ENCODE data around the gene SMIM5.
"Not testable (repeated sequence)": the region's sequence is repeated elsewhere in the genome, so short reads cannot be mapped to it uniquely, and the experiment has no call there.

The SMIM5 gene

GRCh38 chr17:75626496-75627038, 6.7 kb upstream of the SMIM5 start:
- DNase-seq = no peak

DNA sequence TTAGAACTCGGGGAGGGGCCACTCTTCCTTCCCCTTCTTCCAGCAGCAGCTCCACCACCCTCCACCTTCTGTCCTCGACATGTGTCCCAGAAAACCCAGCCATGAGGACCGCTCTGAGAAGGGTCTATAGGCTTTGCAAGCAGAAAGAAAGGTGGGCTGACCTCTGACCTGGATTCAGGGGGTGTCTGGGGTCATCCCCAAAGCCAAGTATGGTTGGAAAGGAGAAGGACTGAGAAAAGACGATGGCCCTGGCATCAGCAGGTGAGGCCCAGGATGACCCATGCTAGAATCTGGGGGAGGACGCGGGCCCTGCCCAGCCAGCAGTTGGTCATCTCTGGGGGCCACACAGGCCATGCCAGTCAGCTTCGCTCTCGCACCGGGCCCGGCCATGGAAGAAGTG, 6.1 kb upstream of the SMIM5 start:
- DNase-seq = no peak

- DNase-seq = no peak
Measured at GRCh38 chr17:75628425-75628824, 4.8 kb upstream of the SMIM5 start.

- no peak for DNase-seq
Measured at GRCh38 chr17:75629157-75629556, 4.1 kb upstream of the SMIM5 start.

DNA sequence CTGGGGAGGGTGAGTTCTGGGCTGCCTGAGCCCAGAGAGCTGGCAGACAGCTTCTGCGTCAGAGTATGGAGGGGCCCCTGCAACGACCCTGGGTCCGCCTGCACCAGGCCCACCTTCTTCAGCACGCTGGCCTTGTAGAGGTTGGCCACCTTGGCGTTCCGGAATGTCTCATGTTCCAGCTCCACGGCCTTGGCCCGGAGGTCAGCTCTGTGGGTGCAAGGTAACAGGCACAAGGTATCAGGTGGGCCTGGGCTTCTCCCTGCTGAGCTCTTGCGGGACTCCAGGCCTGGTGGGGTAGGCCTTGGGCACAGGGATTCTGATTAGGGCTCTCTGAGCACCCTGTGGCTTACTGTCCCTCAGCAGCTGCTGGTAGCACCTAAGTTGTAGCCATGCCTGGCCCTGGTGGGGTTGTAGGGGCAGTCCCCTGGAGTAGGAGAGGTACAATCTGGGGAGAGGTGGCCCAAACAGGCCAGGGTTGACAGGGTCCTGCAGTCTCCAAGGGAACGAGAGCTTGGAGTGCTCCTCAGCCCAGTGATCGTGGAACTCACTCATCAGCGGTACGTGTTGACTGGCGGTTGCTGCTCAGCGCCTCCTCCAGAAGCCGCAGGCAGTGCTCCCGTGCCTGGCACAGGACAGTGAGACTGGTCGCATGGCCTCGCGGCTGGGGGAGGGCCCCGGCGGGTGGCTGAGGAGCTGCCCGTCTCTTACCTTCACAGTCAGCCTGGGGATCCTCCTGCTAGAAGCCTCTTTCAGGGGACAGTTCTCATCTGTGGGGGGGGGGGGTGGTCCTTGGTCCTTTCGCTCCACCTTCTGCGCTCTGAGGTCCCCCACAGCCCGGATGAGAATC, 2.9 kb upstream of the SMIM5 start:
- DNase-seq = no peak

DNA sequence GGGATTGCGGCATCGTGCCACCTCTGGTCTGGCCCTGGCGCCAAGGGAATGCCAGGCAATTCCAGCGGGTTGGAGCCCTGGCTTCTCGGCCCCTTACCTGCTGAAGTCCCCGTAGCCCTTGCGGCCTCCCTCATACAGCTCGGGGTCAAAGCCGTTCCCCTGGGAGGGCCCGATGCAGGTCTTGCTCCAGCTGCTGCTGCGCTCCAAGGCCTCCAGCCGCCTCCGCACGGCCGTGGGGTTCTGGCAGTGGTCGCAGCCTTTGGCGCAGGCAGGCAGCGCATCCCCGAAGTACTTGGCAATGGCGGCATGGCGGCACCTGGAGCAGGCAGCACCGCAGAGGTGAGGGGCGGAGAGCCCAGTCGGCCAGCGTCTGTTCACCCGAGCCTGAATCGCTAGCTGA, 1.9 kb upstream of the SMIM5 start:
- DNase-seq = no peak

DNA sequence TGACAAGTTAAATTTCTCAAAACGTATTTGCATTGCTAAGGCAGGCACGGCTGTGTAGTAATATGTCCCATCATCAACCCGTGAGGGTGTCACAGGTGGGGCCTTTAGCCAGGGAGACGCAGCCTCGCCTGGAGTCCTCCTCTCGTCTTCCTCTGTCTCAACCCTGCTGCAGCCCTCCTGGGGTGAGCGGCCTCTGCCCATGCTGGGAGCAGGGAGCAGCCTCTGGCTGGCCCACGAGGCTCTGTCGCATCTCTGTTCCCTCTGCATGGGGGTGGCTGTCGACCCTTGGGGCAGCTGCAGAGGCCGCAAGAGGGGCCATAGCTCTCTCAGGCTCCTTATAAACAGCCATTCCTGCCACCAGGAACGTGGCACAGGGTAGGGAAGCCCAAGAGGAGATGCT, 806 bp upstream of the SMIM5 start:
- no peak for DNase-seq

DNA sequence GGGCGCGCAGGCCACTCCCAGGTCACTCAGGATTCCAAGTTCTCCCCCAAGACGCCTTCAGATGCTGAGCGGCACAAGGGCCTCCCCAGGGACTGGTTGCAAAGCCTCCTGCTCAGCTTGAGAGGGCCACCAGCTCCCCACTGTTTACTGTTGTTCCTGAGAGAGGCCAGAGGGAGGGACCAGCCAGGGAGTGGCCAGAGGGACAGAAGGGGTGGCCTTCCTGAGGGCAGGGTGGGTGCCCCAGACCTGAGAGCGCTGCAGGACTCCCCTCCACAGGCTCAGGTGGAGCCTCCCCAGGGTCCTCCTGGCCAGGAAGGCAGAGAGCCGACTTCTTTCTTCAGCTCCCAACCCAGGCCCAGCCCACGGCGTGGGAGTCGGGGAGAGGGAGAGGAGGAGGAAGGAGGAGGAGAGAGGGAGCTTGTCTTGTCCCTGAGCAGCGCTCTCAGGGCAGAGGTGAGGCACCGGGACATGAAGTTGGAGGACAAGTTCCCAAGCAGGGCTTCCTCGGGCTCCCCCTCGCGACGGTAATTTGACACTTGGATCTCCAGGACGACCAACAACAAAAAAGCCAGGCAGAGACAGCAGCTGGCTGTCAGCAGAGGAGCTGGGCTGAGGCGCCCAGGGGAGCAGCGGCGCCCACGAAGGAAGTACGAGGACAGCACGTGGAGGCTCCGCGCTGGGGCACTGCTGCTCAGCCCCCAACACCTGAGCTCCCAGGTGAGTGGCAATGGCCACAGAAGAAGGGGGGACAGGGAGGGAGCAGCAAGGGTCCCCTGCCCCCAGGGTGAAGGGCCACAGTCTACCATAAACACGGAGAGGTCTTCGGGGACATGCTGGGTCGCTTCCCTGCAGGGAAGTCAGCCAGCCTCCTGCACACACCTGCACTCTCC, 497 bp downstream of the SMIM5 start:
- DNase-seq = peak; percentile 96

GRCh38 chr17:75634376-75634740, 1.1 kb downstream of the SMIM5 start:
- no peak for DNase-seq

DNA sequence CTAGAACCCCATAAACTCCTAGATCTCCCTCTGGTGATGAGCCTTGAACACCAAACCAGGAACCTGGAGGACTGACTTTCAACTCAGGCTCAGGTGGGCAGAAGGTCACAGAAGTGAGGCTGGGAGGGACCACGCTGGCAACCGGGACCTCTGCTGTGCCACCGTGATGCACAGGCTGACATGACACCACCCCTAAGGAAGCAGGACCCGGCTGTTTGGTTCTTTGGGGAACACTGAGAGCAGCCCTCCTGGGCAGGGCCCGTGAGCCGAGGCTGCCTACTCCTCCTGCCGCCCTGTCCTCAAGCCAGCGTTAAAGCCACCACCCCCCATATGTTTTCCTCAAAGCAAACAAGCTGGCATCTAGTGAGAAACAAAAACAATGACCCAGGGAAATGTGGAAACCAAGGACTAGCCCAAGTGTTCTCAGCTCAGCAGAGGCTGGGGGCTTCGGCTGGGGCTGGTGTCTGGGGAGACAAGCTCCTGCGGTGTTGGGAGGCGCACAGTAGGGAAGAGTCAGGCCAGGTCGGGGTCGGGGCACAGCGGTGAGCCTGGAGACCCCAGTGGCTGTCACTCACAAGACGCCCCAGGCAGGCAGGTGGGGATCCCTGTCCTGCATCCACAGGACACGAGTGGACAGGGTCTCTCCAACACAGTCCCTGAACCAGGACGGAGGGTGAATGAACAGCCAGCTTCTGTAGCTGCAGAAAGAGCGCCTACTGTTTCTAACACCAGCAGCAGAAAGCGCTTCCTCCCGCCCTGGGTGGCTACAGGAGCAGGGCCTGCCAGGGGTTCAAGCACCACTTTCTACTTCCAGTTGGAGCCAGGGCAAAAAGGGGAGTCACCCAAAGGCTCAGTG, 1.7 kb downstream of the SMIM5 start:
- DNase-seq = peak; percentile 45

- peak; percentile 98 for DNase-seq
Measured at GRCh38 chr17:75635610-75636202, 2.5 kb downstream of the SMIM5 start.

- DNase-seq = no peak
Measured at GRCh38 chr17:75636381-75637142, 3.3 kb downstream of the SMIM5 start.

DNA sequence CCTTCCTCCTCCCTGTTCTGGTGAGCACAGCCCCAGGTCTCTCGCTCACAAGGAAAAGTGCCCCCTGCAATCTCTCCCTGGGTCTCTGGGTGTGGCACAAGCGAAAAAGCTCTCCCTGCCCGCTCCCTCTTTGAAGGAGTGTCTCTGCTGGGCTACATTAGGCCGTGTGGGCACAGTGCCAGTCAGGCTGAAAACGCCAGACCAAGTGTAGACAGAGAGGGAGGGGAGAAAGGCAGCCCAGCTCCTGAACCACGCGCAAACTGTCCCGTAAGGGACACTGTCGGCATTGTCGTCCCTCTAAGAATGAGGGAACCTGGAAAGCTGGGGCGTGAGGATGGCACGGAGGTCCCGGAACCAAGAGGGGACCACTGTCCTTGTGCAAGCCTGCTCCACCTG, 3.9 kb downstream of the SMIM5 start:
- peak; percentile 91 for DNase-seq

DNA sequence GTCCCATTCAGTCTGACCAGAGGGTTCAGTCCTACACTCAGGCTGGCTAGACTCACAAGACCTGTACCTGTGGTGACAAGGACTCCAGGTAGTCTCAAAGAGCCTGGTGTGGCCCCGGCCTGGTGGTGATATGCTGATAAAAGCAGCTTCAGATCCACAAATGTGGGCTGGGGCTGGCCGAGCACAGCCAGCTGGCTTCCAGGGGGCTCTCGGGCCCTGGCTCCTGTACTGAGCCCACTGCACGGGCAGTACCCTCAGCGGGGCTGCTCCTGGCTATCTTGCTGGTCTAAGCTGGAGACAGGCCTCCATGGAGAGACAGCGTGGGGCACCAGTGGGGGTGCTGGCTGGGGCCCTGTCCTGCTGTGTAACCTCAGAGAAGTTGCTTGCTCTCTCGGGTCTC, 4.3 kb downstream of the SMIM5 start:
- peak; percentile 30 for DNase-seq

GRCh38 chr17:75638039-75638438, 4.8 kb downstream of the SMIM5 start:
- not testable (repeated sequence) for DNase-seq

GRCh38 chr17:75638893-75639292, 5.7 kb downstream of the SMIM5 start:
- DNase-seq = no peak

GRCh38 chr17:75639327-75639726, 6.1 kb downstream of the SMIM5 start:
- DNase-seq = no peak

- peak; percentile 37 for DNase-seq
Measured at GRCh38 chr17:75639771-75640555, 6.7 kb downstream of the SMIM5 start.

- no peak for DNase-seq
Measured at GRCh38 chr17:75640556-75641119, 7.4 kb downstream of the SMIM5 start.

- DNase-seq = no peak
Measured at GRCh38 chr17:75641343-75641742, 8.1 kb downstream of the SMIM5 start.
